IPS-NIHi11 (cell line): ENCODE results near the gene ACER3.
"Not testable (repeated sequence)": the region's sequence is repeated elsewhere in the genome, so short reads cannot be mapped to it uniquely, and the experiment has no call there.

ENCODE experiments used
- DNase-seq: peaks from one replicate; pipeline ENCODE4 v3.0.0; 2012; ENCODE audit warnings: mixed read lengths, low spot score

The ACER3 gene

DNA sequence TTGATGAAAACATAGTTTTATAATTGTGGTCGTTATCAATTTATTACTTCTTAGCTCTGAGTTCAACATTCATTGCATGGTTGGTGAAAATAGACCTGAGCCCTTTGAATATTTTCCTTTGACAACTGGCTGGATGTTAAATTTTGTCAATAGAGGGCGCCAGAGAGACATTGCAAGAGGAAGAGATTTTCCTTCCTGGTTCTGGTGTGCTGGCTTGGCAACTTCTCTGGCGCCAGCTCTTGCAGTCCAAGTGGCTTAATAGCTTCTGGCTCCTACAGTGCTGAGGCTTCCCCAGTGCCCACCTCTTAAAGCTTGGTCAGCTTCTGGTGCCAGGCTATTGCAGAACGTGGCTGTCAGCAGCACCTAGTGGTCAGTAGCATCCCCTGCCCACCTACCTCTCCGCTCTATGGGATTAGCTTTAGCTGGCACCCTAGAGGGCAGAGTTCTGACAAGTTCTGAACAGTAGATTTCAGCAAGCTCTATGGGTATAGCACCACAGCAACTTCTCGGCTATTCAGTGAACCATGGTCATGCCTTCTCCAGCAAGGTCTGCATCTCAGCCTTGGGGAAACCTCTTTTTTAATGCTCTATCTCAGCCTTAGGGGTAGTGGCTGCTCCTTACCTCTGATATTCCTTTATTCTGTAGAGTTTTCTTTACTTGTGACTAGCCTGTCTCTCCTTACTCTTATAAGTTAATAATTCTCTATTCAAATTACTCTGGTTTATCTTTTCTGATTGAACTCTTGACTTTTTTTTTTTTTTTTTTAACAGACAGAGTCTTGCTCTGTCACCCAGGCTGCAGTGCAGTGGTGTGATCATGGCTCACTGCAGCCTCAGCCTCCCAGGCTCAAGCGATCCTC, 59.4 kb downstream of the ACER3 start:
- DNase-seq = peak; percentile 76

DNA sequence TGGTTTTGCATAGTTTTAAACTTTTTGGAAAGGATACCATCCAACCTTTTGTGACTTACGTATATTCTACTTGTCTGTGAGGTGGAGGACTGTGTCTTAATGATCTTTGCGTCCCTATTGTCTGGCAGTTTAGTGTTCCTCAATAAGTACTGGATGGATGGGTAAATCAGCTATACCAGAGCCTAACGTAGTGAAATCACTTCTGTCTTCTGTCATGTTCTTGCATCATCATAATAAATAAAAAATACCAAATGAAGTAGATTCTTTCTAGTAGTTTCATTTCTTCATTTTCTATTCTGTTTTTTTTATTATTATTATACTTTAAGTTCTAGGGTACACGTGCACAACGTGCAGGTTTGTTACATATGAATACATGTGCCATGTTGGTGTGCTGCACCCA, 66.4 kb downstream of the ACER3 start:
- no peak for DNase-seq

DNA sequence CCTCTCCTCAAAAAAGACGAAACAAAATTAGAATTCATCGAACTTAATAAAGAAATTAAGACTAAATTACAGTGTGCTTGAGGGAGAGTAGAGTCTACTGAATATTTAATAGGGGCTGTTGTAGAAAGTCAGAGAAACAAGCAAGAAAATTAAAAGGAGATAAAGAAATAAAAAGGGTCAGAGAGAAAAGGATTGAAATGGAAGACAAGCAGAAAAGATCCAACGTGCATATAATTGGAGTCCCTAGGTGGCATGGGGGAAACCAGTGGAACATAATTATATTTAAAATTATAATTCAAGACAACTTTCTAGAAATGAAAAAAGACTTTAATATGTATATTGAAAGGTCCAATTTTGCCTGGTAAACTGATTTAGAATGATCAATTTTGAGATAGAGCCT, 74.3 kb downstream of the ACER3 start:
- DNase-seq = no peak

DNA sequence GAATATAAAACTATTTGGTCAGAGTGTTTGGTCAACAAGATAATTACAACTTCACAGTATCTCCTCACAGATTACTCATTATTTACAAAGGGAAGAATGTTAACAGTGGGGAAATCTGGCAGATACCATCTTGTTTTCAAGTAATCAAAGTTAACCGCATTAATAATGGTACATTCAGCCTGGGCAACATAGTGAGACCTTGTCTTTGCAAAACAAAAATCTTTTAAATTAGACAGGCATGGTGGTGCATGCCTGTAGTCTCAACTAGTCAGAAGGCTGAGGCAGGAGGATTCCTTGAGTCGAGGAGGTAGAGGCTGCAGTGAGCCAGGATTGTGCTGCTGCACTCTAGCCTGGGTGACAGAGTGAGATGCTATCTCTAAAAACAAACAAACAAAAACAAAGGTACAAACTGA, 78.5 kb downstream of the ACER3 start:
- DNase-seq = no peak

DNA sequence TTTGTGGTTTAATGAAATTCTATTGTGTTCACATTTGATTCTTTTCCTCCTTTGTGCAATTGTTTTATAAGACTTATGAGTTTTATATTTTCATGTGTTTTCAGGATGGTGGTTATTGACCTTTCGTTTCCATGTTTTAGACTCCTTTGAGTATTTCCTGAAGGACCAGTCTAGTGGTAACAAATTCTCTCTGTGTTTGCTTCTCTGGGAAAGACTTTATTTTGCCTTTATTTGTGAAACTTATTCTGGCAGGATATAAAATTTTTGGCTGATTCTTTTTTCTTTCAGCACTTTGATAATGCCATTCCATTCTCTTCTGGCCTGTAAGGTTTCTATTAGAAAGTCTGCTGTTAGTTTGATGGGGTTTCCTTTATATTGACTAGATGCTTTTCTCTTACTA, 83.5 kb downstream of the ACER3 start:
- DNase-seq = no peak

DNA sequence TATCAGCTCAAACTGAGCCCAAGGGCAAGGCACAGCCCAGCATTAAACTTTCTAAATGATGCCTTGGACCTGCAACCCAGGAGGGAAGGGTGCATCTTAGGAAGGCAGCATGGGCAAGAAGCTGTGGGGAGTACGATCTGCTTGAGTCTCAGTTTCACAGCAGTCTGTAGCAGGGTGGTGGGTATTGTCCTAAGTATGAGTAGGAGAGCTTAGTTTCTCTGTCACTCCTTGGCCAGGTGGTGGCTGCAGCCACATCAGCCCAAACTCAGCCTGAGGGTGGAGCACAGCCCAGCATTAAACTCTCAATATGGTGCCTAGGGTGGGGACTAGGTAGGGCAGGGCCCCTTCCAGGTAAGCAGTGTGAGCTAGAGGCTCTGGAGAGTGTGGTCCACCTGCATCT, 85.5 kb downstream of the ACER3 start:
- no peak for DNase-seq

DNA sequence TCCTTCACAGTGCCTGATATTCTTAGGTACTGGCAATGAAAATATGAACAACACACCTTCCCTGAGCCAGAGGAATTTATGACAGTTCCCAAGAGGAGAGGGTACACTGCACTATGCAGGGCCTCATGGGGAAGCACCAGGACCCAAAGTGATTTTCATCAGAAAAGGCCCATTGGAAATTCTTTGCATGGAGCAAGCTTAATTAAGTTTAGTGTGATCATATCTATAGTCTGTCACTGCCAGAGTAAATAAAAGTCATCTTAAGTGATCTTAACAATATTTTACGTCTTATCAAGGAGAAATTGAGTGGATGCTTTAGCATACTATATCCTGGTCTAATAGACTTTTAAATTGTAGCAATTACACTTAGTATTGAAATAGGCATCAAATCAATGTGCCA, 86.5 kb downstream of the ACER3 start:
- no peak for DNase-seq

DNA sequence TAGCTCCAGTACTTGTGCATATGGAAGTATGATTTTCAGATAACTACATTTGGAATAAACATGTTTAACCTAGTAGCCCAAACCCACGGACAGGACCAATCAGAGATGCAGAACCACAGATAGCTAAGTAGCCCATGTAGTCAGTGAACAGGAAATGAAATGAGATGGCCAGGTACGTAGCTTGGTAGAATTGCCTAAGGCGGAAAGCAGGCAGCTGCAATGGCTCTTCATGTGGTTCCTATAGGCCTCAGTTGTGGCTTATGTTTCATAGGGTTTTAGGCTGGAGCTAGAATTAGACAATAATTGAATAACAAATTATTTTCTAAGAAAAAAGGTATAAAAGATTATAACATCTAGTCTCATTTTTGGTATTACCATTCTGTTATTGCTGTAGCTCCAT, 87.1 kb downstream of the ACER3 start:
- DNase-seq = no peak

DNA sequence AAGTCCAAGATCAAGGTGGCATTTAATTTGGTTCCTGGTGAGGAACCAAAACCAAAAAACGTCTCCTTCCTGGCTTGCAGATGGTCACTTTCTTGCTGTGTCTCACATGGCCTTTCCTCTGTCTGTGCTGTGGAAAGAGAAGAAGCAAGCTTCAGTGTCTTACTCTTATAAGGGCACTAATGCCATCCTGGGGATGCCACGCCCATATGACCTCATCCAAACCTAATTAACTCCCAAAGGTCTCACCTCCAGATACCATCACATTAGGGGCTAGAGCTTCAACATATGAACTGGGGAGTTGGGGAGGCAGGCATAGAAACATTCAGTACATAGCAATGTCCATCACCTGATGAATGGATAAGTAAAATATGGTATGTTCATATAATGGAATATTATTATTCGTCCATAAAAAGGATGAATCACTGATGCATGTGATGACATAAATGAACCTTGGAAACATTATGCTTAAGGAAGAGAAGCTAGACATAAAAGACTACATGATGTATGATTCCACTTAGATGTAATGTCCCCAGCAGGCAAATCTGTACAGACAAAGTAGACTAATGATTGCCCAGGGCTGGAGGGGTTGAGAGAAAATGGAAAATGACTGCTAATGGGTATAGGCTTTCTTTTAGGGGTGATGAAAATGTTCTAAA, 94.9 kb downstream of the ACER3 start:
- DNase-seq = no peak

DNA sequence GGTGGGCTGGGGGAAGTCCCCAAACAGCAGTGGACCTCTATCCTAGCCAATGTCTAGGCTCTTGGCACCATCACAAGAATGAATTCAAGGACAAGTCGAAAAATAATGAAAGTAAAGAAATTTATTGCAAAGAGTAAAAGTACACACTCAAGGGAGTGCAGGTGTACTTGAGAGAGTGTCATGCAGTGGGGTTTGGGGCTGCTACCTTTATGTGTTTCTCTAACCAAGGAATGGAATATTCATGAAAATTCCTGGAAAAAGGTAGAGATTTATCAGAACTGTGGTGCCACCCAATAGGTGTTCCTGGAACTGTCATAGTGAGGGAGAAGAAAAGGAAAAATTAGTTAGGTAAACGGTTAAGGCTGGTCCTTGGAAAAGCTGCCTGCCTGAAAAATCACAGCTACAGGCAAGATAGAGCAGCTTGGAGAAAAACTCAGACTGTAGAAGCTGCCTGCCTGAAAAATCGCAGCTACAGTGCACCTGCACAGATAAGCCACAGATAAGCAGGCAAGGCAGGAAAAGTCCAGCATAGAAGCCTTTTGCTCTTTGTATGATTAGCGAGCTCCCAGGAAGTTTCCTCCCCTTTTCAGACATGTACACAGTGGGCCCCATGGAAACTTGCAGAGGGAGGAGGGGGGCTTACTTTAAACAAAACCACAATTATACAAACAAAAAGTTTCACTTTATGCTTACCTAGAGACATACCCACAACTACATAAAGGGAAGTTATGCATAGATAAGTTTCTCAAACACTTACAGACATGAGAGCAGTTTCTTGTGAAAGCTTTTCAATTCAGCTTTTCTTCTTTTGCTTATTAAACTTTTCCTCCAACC, 102.1 kb downstream of the ACER3 start:
- DNase-seq = no peak

DNA sequence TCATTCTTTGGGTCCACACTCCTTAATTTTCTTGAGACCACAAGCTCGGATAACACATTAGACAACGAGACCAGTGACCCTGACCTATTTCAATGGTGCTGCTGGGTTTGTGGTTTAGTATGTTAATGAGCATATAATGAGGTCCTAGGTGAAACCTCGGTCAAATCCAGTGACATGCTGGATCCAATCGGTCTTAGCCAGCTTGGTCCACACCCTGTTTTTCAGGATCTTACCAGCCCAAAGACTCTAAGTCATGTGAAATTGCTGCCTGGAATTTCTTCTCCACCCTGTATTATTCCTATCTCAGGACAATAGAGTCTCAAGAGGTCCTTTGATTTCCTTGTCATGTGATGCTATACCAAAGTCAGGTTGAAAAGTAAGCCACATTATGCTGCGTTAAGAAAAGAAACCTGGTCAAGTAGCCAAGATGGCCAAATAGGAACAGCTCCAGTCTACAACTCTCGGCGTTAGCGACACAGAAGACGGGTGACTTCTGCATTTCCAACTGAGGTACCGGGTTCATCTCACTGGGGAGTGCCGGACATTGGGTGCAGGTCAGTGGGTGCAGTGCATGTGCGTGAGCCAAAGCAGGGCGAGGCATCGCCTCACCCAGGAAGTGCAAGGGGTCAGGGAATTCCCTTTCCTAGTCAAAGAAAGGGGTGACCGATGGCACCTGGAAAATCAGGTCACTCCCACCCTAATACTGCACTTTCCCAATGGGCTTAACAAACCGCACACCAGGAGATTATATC, 102.9 kb downstream of the ACER3 start:
- not testable (repeated sequence) for DNase-seq

DNA sequence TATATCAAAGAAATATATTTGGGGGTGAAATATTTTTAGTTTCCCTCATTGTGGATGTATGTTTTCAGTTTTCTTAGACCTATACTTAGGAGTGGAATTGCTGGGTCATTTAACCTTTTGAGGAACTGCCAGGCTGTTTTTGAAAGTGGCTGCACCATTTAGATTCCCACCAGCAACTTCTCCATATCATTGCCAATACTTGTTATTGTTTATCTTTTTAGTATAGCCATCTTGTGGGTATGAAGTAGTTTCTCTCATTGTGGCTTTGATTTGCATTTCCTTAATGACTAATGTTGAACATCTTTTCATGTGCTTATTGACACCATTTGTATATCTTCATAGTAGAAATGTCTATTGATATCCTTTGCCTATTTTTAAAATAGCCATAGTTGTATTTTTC, 111.3 kb downstream of the ACER3 start:
- no peak for DNase-seq

DNA sequence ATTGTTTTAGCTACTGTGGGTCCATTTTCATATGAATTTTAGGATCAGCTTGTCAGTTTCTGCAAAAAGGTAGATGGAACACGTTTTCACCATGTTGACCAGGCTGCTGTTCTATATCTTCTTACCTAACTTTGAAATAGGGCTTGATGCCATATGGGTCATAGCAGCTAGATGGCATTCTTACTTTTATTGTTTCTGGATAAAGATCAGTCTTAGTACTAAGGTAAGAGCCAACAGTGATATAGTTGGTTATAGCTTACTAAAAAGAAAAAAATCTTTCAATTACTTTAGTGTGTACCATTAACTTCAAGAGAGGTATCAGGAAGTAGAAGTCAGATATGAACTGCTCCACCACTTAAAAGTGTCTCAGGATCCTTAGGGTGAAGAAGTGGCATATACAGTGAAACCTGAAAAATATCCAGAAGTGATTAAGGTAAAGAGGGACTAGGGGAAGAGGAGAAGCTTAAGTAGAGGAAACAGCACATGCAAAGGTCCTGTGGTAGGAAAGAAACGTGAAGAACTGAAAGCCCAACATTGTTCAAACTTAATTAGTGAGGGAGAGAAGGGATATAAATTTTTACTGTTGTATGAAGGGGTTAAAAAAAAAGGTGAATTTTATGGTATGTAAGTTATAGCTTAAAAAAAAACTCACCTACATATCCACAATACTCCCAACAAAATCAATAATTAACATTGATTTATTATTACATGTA, 113.6 kb downstream of the ACER3 start:
- no peak for DNase-seq

DNA sequence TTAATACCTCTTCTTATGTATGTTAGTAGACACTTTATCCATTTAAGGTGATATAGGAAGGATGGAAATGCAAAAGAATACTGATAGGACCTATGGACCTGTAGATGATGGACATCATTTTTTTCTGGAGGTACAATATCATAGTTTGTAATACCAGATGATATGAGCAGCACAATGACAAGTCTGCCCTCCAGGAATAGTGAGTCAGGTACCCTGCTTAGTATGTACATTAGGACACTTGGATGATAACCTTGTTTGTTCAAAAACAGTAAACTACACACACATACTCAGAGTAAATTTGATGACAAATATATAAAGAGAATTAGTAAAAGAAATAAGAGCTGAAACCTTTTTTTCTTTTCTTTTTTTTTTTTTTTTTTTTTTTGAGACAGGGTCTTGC, 114.8 kb downstream of the ACER3 start:
- no peak for DNase-seq

DNA sequence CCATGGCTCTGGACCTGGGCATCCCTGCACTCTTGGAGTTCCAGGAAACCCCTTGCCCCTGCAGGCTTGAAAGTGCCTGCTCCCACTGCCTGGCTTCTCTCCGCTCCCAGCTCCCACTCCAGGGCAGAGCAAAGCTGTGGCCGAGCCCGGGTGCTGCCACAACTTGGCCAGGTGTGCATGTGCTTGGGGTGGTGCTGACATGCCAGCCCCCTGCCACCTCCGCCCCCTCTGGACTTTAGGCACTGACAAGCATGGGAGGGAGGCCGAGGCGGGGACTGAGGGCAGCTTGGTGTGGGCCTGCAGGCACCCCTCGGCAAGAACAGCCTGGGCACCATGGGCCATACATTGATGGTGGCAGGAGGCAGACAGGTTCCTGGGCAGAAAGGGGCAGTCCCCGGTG, 117.1 kb downstream of the ACER3 start:
- no peak for DNase-seq

DNA sequence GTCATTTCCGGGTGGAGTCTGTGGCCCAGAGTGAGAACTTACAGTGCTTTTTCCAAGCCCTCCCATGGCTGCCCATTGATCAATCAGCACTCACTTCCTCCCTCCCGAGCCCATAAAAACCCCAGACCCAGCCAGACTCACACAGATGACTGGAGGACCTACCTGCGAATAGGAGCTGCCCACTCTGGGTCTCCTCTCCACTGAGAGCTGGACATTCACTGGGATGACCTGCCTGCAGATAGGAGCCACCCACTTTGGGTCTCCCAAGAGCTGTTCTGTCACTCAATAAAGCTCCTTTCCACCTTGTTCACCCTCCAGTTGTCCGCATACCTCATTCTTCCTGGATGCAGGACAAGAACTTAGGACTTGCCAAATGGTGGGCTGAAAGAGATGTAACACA, 117.5 kb downstream of the ACER3 start:
- no peak for DNase-seq

DNA sequence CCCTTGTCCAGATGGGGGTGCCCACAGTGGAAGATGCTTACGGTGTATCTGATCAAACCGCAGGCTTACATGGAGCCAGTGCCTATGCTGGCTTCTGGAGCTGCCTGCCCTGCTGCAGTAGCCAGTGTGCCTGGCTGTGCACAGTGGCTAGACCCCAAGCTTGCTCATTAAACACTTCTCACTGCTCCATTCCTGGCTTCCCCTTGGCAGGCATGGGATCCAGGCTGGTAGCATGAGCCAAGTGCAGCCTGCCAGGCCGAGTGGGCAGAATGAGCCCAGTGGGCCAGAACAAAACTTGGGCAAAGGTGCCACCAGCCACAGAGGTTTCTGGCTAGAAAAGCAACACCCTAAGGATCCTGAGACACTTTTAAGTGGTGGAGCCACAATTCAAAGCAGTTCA, 118.1 kb downstream of the ACER3 start:
- DNase-seq = no peak

DNA sequence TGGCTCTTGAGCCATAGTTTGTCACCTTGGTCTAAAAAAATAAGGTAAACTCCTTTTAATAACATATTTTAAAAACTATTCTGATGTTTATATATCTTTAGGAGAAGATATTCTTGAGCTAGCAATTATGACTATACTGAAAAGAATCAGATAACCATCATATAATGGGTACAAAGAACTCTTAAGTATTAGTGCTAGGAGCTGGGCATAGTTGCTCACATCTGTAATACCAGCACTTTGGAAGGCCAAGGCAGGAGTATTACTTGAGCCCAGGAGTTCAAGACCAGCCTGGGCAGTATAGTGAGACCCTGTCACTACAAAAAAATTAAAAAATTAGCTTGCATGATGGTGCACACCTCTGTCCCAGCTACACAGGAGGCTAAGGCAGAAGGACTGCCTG, 119.5 kb downstream of the ACER3 start:
- DNase-seq = no peak

DNA sequence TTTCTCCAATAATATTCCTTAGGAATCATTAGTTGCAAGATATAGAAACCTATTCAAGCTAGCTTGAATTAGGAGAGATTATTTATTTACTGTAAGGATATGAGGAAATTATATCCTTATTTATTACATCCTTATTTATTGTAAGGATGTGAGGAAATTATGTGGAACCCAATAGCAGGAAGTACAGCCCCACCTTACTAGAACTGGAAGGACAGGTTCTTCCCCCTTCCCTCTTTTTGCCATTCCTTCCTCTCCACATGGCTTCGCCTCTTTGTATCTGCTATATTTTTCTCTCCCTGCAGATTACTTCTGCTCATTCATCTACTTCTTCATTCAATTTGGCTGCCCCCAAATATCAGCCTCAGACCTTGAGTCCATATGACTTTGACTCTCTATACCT, 124.0 kb downstream of the ACER3 start:
- DNase-seq = peak; percentile 16

DNA sequence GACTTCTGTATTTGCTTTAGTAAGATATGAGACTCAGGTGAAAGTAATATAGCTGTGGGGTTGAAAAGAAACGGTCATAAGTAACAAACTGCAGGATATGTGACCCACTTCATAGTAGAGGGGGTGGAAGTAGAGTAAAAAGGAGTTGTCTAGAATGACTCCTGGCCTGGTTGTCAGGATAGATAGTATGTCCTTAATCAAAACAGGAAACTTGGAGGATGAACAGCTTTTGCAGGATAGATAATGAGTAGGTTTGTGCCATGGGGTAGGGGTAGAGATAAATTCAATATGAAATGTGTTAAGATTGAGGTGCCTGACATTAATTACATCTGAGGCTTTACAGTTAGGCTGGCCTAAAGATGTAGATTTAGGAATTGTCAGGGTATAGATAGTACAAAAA, 126.5 kb downstream of the ACER3 start:
- DNase-seq = no peak

DNA sequence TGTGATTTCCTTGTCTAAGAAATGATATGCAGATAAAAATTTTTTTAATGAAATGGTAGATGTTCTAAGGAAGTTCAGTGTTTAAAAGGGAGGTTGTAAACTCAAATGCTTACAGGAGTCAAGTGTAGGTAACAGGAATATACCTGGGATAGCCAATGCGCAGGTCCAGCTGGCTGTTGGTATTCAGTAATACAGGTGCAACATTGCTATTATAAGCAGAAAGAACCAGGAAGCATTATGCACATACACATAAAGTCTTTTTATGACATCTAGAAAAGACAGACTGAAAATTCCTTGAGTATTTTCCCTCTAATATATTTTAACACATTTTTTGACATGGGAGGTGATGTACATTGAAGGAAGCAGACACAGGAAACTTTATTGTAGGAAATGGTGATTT, 129.9 kb downstream of the ACER3 start:
- no peak for DNase-seq
